Renal pelvis (tissue), 4 donors: Measurements from ENCODE around the gene PKM. TPM values are rescaled to one million over a fixed set of nuclear protein-coding genes. Genes with fewer than 3 reads are reported as not detected.

Experiments used
- DNase-seq: peaks from one replicate; pipeline ENCODE4 v3.0.0-alpha.2; 2013
- polyA plus RNA-seq, 3 donors: library from polyadenylated mRNA; unstranded; fragments of 120-200 nt; gene quantifications; one replicate each; pipeline ENCODE4 v1.2.1, GENCODE V29; 2013; ENCODE audit not compliant: insufficient read length in 3 of 3

The PKM gene
- polyA plus RNA-seq, 3 donors, result 625 to 751 (median 695) TPM

DNA sequence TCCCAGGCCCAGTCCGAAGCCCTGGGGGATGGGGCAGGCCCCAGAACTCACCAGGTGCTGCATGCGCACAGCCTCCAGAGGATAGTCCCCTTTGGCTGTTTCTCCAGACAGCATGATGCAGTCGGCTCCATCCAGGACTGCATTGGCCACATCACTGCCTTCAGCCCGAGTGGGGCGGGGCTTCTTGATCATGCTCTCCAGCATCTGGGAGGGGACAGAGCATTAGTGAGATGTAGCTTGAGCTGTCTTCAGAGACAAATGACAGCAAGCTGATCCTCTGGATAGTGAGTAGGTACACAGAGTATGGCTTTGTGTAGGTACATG lies 24.4 kb downstream of the PKM start:
- DNase-seq, result no peak

GRCh38 chr15:72205896-72206676 lies 24.9 kb downstream of the PKM start:
- no peak for DNase-seq

- no peak for DNase-seq
These were observed 25.7 kb downstream of the PKM start for GRCh38 chr15:72205273-72205672.

DNA sequence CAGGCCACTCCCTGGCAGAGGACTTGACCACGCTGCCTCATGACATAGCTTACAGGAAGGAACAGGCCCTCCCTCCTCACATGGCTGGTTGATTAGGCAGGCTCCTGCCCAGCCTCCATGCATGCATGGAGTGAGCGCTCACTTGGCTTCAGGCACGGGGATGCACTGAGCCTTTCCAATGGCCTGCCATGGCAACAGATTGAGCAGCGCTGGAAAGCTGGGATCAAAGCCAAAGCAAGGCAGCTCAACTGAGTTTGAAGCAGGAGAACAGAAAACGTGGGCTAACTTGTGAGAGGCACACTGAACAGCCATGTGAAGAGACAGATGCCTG lies 27.5 kb downstream of the PKM start:
- peak; percentile 43 for DNase-seq

DNA sequence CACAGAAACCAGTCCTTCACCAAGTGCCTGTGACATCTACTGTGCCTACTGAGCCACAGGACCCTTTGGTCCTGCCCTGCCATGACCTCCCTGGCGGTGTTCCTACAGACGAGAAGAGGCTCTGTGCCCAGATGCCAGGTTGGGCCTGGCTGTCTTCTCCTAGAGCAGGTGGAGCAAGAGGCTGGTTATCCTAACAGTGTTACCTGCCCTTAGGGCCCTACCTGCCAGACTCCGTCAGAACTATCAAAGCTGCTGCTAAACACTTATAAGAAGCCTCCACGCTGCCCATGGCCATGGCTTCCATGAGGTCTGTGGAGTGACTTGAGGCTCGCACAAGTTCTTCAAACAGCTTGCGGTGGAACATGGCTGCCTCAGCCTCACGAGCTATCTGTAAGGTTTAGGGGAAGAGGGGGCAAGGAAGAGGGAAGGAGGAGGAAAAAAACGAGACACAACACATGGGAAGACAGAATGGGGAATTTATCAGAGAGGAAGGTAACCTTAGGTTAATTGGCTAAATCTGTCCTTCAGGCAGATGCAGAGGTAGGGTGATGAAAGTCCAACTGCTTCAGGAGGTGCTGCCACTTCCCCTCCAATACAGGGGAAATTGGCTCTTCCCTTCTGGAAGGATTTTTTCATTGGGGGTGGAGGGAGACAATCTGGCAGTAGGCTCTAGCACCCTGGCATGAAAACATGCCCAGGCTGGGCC lies 28.0 kb downstream of the PKM start:
- DNase-seq, result no peak

- no peak for DNase-seq
These were observed 28.7 kb downstream of the PKM start for GRCh38 chr15:72202302-72202701.

GRCh38 chr15:72201391-72201921 lies 29.5 kb downstream of the PKM start:
- DNase-seq, result no peak

DNA sequence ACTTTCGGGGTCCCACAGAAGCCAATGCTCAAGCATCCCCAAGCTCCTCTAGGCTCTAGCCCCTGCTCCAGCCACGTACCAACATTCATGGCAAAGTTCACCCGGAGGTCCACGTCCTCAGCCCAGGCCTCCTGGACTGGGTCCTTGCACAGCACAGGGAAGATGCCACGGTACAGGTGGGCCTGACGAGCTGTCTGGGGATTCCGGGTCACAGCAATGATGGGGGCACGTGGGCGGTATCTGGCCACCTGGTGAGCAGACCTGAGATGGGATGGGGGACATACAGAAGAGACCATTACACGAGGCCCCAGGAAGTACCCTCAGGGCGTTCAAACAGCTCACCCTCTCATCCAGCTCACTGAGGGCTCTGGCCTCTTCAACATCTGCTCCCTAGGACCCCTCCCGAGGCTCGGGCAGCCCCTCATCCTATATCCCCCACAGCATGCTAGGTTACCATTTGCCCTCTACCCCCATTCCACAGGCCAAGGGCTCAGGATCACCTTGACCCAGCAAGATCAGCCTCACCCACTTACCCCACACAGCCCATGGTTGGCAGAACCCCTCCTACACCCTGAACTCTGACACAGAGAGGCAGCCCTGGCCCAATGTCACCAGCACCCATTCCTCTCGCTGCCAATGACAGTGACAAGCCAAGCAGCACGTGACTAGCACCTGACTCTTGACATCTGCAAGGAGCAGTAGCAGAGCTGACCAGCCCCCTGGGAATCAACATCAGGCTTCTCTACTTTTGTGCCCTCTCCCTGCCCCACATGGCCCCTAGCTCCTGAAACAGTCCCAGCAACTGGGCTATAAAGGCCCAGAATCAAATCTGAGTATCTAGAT lies 30.4 kb downstream of the PKM start:
- DNase-seq, result no peak

DNA sequence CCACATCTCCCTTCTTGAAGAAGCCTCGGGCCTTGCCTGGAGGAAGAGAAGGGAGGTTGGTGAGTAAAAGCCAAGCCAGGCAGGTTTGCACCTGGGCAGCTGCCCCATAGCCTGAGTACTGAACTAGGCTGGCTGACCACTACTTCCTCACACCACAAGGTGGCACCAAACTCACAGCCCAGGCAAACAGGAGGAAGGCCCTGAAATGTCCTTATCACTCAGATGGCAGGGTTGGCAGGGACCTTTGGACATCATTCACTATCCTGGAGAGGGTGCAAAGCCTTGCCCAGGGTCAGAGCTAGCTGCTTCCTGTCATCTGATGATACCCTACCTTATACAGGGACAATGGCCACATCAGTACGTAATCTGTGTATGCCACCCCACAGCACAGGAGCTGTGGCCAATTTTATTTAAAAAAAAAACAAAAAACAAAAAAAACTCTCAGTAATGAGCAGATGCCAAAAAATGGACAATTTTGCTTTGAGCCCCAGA lies 31.2 kb downstream of the PKM start:
- DNase-seq, result peak; percentile 71

GRCh38 chr15:72199205-72199515 lies 31.8 kb downstream of the PKM start:
- no peak for DNase-seq

- no peak for DNase-seq
These were observed 32.4 kb downstream of the PKM start for GRCh38 chr15:72198356-72199204.

GRCh38 chr15:72197460-72198355 lies 33.3 kb downstream of the PKM start, which contains the start of gene GRAMD2A:
Gene GRAMD2A (minus strand): TSS chr15:72197787.
- peak; percentile 30 for DNase-seq

GRCh38 chr15:72197041-72197459 lies 33.9 kb downstream of the PKM start:
- DNase-seq, result no peak

GRCh38 chr15:72196409-72197040 lies 34.5 kb downstream of the PKM start:
- no peak for DNase-seq

- no peak for DNase-seq
These were observed 35.9 kb downstream of the PKM start for GRCh38 chr15:72195101-72195511.

DNA sequence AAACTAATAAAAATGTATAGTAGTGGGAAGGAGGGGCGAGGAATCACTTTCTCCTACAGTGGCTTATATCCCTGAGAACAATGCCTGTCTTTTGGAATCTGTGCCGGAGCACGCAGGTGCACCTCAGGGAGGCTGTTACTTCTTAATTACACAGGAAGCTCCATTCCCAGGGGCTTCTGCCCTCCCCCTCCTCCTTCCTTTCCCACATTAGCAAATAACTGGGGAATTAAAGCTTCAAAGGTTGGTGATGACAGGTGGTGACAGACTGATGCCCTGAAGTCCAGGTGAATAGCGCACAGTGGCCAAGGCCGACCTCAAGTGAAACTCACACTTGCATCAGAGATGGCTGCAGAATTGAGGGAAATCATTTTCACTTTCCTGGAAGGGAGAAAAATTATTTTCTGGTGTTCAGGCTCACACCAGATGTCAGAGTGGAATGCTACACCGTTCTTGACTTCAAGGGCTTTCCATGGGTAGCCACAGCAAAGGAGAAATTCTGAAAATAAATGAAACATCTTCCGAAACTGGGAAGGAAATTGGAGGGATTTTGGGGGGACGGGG lies 37.1 kb downstream of the PKM start:
- no peak for DNase-seq

DNA sequence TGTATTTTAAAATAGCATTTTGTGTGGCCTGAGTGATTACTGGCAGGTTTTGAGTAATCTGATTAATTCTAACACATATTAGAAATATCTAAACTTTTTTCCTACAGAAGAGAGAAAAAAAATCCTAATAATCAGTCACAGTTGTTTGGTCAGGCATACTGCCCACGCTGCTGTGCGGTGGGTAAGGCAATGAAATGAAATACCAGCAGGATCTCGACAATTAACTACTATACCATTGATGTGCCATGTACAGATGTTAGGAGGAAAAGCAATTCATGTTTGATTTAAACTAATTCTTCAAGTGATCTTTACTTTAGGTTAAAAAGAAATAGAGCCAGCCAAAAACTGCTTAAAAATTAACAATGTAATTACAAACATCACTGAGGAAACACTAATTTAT lies 38.6 kb downstream of the PKM start:
- no peak for DNase-seq

DNA sequence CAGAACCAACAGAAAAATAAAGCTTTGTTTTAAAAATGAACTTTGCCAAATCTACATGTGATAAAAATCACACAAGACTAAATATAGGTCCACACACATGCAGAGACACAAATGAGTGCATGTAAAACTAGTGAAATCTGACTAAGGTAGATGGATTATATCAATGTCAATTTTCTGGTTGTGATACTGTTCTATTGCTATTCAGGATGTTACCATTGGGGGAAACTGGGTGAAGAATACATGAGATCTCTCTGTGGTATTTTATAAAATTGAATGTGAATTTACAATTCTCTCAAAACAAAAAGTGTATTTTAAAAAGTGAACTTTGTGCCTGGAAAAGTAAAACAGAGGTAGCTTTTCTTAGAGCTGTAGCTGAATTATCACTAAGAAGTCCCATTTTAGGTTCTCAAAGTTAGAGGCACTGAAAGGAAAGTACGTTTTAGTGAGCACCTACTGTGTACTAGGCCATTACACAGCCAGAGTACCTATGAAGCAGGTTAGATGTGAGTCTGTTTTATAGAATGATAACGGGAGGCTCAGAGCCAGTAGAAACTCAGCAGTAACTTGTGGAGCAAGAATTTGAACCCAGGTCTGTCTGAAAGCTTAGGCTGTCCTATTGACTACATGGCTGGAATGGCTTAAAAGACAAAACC lies 41.6 kb downstream of the PKM start:
- no peak for DNase-seq
